HL-60 (cell line): ENCODE results near the gene ZFP92.
"Not testable (repeated sequence)": the region's sequence is repeated elsewhere in the genome, so short reads cannot be mapped to it uniquely, and the experiment has no call there.

Experiments used
- SPI1 ChIP-seq: IDR thresholded peaks from 2 replicates; pipeline ENCODE4 v1.6.1; 2012; ENCODE audit warnings: low read depth, mild to moderate bottlenecking, borderline replicate concordance
- TF ChIP-seq, protein P1 (sequence below): IDR thresholded peaks from one replicate; pipeline ENCODE4 v1.5.1; 2011; ENCODE audit warnings: low read length, control low read depth, inconsistent platforms; ENCODE audit not compliant: insufficient read depth
- TF ChIP-seq, protein P2 (sequence below): IDR thresholded peaks from 2 replicates; pipeline ENCODE4 v1.6.1; 2012; ENCODE audit warnings: low read depth; ENCODE audit not compliant: insufficient replicate concordance

DNA sequence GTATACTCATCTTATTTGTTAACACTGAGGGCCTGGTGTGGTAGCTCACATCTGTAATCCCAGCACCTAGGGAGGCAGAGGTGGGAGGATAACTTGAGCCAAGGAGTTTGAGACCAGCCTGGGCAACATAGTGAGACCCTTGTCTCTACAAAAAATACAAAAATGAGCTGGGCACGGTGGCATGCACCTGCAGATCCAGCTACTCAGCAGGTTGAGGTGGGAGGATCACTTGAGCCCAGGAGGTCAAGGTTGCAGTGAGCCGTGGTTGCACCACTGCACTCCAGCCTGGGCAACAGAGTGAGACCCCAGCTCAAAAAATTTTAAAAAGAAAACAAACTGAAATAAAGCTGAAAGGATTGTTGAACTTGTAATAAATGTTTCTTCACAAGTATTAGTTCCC is 26.3 kb upstream of the ZFP92 start:
- TF ChIP-seq, protein P1, sequence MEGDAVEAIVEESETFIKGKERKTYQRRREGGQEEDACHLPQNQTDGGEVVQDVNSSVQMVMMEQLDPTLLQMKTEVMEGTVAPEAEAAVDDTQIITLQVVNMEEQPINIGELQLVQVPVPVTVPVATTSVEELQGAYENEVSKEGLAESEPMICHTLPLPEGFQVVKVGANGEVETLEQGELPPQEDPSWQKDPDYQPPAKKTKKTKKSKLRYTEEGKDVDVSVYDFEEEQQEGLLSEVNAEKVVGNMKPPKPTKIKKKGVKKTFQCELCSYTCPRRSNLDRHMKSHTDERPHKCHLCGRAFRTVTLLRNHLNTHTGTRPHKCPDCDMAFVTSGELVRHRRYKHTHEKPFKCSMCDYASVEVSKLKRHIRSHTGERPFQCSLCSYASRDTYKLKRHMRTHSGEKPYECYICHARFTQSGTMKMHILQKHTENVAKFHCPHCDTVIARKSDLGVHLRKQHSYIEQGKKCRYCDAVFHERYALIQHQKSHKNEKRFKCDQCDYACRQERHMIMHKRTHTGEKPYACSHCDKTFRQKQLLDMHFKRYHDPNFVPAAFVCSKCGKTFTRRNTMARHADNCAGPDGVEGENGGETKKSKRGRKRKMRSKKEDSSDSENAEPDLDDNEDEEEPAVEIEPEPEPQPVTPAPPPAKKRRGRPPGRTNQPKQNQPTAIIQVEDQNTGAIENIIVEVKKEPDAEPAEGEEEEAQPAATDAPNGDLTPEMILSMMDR: not testable (repeated sequence)
- not testable (repeated sequence) for TF ChIP-seq SPI1
- TF ChIP-seq, protein P2, sequence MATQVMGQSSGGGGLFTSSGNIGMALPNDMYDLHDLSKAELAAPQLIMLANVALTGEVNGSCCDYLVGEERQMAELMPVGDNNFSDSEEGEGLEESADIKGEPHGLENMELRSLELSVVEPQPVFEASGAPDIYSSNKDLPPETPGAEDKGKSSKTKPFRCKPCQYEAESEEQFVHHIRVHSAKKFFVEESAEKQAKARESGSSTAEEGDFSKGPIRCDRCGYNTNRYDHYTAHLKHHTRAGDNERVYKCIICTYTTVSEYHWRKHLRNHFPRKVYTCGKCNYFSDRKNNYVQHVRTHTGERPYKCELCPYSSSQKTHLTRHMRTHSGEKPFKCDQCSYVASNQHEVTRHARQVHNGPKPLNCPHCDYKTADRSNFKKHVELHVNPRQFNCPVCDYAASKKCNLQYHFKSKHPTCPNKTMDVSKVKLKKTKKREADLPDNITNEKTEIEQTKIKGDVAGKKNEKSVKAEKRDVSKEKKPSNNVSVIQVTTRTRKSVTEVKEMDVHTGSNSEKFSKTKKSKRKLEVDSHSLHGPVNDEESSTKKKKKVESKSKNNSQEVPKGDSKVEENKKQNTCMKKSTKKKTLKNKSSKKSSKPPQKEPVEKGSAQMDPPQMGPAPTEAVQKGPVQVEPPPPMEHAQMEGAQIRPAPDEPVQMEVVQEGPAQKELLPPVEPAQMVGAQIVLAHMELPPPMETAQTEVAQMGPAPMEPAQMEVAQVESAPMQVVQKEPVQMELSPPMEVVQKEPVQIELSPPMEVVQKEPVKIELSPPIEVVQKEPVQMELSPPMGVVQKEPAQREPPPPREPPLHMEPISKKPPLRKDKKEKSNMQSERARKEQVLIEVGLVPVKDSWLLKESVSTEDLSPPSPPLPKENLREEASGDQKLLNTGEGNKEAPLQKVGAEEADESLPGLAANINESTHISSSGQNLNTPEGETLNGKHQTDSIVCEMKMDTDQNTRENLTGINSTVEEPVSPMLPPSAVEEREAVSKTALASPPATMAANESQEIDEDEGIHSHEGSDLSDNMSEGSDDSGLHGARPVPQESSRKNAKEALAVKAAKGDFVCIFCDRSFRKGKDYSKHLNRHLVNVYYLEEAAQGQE: not testable (repeated sequence)
